GM10847 (cell line): ENCODE measurements around the gene TMEM108.

Source experiments
- POLR2A ChIP-seq: IDR thresholded peaks from 2 replicates; pipeline ENCODE4 v1.6.1; 2011; ENCODE audit not compliant: insufficient read length; ENCODE audit errors: extremely low read depth

TMEM108 gene

GRCh38 chr3:133268726-133269134, 230.5 kb downstream of the TMEM108 start:
- TF ChIP-seq POLR2A: no peak

GRCh38 chr3:133269393-133269792, 231.2 kb downstream of the TMEM108 start:
- TF ChIP-seq POLR2A: no peak

GRCh38 chr3:133270631-133271030, 232.4 kb downstream of the TMEM108 start:
- TF ChIP-seq POLR2A: no peak

- no peak for TF ChIP-seq POLR2A
Measured at GRCh38 chr3:133271042-133271441, 232.9 kb downstream of the TMEM108 start.

- TF ChIP-seq POLR2A: no peak
Measured at GRCh38 chr3:133271539-133271938, 233.3 kb downstream of the TMEM108 start.

GRCh38 chr3:133273346-133273745, 235.2 kb downstream of the TMEM108 start:
- no peak for TF ChIP-seq POLR2A

- no peak for TF ChIP-seq POLR2A
Measured at GRCh38 chr3:133274477-133274876, 236.3 kb downstream of the TMEM108 start.

- TF ChIP-seq POLR2A: no peak
Measured at GRCh38 chr3:133276594-133276993, 238.4 kb downstream of the TMEM108 start.

GRCh38 chr3:133277813-133278212, 239.6 kb downstream of the TMEM108 start:
- no peak for TF ChIP-seq POLR2A

- no peak for TF ChIP-seq POLR2A
Measured at GRCh38 chr3:133278260-133279043, 240.3 kb downstream of the TMEM108 start.

- TF ChIP-seq POLR2A: no peak
Measured at GRCh38 chr3:133280586-133280985, 242.4 kb downstream of the TMEM108 start.

GRCh38 chr3:133282236-133282635, 244.0 kb downstream of the TMEM108 start:
- TF ChIP-seq POLR2A: no peak

GRCh38 chr3:133283958-133284807, 246.0 kb downstream of the TMEM108 start:
- TF ChIP-seq POLR2A: no peak

GRCh38 chr3:133289322-133289721, 251.1 kb downstream of the TMEM108 start:
- no peak for TF ChIP-seq POLR2A

- TF ChIP-seq POLR2A: no peak
Measured at GRCh38 chr3:133292296-133292695, 254.1 kb downstream of the TMEM108 start.
